NOMO-1 treated with dmso at 0.1 percent for 144 hours (cell line): Measurements from ENCODE around the gene RHOC.

Source experiments
- DNase-seq: peaks from one replicate; lab custom pipeline; 2025; ENCODE audit not compliant: unreplicated experiment; lab: John Stamatoyannopoulos, UW

Gene RHOC

DNA sequence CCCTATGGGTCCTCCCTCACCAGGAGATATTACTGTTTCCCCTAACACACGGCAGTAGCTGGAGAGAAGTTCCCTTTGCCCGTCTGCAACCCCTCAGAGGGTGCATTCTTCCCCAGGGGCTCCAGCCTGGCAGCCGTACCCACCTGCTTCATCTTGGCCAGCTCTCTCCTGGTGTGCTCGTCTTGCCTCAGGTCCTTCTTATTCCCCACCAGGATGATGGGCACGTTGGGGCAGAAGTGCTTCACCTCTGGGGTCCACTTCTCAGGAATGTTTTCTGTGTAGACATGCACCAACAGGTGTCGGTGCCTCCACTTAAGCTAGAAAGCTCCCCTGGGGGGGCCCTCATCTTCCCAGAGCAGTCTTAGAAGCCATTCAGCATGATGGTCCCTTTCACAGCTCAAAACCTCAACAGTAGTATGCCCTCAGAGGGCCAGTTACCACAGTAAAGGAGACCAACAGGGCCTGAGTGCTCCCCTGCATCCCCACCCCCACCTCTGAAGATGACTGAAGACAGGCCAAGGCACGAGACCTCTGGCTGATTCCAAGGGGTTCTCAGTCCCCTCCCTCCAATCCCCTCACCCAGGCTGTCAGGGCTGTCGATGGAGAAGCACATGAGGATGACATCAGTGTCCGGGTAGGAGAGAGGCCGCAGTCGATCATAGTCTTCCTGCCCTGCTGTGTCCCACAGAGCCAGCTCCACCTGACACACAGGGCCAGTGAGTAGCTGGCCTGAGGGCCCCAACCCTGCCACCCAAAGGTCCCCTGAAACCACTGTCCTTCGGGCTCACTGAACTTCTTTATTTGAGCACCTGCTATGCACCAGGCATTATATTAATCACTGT lies 4.3 kb downstream of the RHOC start:
- no peak for DNase-seq

DNA sequence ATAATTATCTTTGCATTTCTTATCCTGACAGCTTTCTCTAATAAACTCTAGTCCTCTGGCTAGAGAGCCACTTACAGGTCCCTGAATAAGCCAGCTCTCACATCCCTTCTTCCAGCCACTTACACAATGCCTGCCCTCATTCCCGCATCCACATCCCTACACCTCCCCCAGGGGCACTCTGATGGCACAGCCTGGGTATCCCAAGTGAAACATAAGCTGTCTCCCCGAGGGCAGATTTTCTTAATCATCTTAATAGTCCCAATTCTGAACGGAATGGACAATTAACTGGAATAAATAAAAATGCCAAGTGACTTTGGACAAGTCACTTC lies 4.9 kb downstream of the RHOC start:
- DNase-seq, result no peak

DNA sequence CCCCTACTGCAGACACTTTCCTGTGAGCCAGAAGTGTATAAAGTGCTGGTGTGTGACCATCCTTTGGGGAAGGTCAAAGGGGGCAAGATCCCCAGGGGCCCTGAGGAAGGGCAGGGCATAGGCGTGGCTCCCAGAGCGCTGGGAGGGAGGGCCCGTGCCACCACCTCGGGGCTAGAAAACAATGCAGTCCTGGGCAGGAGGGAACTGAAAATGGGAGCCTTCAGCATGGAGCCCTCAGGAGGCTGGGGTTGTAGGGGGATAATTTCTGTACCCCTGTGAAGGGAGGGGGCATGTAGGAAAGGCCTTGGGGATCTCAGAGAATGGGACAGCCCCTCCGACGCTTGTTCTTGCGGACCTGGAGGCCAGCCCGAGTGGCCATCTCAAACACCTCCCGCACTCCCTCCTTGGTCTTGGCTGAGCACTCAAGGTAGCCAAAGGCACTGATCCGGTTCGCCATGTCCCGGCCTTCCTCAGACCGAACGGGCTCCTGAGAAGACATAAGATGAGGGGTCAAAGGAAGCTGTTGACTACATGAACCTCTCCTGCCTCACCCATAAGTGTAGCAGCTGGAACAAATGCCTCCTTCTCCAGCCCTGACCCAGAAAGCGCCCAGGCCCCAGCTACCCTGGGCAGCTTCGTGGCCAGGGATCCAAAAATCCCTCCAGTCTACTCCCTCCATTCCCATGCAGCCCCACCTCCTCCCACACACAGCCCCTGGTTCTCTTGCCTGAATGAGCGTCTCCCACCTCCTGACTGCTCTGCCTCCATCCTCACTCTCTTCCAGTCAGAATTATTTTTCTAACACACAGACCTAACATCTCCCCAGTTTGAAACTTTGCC lies 5.5 kb downstream of the RHOC start:
- DNase-seq, result no peak

DNA sequence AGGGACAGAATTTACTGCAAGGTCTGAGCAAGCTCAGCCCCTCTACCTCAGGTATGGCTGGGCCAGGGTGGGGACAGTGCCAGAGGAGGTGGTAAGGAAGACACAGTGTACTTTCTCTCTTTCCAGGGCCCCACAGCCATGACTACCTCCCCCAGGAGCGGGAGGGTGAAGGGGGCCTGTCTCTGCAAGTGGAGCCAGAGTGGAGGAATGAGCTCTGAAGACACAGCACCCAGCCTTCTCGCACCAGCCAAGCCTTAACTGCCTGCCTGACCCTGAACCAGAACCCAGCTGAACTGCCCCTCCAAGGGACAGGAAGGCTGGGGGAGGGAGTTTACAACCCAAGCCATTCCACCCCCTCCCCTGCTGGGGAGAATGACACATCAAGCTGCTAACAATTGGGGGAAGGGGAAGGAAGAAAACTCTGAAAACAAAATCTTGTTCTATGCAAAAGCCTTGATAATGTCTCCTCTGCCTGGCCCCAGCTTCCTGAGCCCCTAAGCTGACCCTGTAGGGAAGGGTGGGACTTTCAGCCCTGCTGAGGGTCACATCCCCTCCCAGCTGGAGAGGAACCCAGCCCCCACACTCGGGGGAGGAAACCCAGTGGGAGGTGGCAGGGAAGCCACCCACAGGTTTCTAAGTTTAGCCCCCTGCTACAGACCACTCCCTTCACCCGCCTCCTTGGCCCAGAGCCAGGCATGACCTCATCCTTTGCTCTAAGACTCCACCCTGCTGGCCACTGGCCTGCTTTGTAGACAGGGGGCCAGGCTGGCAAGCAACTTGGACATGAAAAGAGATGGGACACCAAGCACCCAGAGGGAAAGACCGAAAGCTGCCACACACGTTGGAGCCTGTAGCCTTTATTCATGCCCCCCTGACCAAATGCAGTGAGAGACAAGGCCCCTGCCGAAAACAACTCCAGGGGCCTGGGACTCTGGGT lies 6.4 kb downstream of the RHOC start:
- DNase-seq, result peak; percentile 74

DNA sequence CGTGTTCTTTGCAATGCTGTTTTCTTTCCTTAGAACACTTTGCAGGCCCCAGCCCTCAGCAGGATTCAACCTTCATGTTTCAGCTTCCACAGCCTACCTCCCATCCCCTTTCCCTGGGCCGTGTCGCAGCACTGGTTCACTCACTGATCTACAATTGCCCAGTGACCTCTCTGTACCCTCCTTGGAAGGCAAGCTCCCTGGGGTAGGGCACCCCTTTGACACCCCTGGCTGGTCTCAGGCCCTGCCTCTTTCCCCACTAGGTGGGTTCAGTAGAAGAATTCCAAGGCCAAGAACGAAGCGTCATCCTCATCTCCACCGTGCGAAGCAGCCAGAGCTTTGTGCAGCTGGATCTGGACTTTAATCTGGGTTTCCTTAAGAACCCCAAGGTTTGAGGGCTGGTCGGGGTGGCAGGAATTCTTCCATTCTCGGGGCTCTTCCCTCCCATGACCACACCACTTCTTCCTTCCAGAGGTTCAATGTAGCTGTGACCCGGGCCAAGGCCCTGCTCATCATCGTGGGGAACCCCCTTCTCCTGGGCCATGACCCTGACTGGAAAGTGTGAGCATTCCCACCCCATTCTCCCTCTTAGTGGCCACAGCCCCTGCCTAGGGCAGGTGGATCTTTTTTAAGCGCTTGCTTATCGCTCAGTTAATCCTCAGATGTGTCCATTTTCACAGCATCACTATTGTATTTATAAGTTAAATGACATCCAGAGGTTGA lies 7.3 kb downstream of the RHOC start:
- DNase-seq, result no peak

DNA sequence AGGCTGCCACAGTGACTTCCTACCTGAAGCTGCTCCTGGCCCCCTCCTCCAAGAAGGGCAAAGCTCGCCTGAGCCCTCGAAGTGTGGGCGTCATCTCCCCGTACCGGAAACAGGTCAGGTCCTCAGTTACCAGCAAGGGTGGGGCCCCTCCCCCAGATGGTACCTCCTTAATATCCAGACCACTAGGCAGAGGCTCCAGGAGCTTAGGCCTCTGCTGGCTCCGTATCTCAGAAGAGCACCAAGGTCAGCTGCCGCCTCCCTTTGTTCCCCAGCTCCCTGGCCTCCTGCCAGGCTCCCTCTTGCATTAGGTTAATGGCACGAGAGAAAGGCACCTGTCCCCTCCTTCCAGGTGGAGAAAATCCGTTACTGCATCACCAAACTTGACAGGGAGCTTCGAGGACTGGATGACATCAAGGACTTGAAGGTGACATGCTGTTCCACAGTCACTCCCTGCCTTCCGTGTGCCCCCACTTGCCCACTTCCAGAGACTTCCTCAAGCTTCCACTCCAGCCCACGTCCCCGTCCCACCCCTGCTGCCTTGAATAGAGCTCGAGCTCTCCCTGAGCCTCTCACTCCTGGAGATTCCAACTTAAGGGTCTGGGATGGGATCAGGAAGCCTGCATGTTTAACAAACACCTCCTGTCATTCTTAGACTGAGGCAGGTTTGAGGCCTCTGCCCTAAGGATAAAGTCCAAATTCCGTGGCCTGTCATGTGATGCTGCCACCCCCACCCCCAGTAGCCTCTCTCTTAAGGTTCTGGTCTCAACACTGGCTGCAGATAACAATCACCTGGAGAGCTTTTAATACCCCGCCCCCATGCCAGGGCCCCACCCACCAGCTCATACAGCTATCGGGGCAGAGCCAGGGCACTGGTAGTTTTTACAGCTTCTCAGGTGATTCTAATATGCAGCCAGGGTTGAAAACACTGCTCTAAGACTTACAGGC lies 8.3 kb downstream of the RHOC start:
- DNase-seq, result no peak

DNA sequence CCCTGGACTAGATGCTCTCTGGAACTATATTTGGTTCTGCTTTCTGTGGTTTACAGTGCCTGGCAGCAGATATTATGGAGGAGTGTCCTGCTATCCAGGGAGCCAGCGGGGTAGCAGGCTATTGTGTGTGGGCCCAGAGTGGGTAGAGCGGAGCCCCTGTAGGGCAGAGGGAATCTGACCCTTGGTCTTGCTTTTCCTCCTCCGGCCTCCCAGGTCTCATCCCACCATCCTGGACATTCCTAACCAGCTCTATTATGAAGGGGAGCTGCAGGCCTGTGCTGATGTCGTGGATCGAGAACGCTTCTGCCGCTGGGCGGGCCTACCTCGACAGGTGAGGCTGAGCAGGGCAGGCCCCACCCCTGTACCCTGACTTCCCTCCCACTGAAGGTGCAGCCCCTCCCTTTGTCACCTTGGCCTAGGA lies 9.1 kb downstream of the RHOC start:
- no peak for DNase-seq

DNA sequence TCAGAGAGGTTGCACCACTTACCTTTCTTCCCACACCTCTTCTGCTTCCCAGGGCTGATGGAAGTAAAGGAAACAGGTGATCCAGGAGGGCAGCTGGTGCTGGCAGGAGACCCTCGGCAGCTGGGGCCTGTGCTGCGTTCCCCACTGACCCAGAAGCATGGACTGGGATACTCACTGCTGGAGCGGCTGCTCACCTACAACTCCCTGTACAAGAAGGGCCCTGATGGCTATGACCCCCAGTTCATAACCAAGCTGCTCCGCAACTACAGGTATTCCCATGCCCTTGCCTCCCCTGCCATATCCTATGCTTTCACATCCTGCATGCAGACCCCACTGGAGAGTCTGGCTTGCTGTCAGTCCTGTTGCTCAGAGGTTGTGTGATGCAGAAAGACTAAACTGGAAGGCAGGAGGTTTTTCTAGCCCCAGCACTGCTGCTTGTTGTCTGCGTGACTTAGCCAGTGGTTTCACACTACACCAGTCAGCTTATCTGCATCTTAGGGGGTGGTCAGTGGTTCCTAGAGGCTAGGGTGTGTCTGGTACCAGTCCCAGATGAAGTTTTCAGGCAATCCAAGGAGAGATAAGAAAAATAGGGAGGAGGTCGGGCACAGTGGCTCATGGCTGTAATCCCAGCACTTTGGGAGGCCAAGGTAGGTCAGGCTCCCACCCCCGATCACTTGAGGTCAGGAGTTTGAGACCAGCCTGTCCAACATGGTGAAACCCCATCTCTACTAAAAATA lies 10.2 kb downstream of the RHOC start:
- no peak for DNase-seq

DNA sequence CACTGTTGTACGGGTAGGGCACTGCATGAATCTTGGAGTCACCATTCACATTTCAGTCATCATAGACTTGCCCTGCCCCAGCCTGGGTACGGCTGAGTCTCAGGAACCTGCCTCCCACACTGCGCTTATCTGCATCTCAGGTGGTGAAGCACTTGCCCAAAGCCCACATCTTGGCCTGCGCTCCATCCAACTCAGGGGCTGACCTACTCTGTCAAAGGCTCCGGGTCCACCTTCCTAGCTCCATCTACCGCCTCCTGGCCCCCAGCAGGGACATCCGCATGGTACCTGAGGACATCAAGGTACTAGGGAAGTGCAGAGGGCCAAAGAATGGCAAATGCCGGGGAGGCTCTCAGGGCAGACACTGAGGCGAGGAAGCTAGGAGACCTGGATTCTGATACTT lies 11.7 kb downstream of the RHOC start:
- no peak for DNase-seq

DNA sequence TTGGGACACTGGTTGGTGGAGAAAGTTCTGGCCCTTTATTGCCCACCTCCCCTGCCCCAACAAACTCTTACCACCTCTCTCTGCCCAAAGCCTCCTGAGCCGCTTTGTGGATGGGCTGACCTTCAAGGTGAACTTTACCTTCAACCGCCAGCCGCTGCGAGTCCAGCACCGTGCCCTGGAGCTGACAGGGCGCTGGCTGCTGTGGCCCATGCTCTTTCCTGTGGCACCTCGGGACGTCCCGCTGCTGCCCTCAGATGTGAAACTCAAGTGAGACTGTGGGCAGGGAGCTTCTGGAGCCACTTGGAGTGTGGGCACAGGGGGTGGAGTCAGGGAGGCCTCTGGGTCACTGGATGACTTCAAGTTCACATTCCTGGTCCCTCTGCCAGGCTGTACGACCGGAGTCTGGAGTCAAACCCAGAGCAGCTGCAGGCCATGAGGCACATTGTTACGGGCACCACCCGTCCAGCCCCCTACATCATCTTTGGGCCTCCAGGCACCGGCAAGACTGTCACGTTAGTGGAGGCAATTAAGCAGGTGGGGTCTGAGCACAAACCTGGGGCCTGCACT lies 12.5 kb downstream of the RHOC start:
- DNase-seq, result no peak

DNA sequence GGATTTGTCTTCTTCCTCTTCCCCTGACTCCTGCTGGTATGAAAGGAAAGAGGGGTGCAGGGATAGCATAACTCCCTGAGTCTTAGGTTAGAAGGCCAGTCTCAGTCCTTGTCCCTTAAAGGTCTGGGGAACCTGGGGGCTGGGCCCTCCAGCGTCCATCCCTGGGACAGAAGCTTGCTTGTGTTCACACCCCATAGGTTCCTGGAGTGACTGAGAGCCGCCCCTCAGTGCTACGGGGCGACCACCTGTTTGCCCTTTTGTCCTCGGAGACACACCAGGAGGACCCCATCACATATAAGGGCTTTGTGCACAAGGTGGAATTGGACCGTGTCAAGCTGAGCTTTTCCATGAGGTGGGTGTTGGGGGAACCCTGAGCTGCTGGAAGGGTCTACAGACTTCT lies 13.1 kb downstream of the RHOC start:
- no peak for DNase-seq

DNA sequence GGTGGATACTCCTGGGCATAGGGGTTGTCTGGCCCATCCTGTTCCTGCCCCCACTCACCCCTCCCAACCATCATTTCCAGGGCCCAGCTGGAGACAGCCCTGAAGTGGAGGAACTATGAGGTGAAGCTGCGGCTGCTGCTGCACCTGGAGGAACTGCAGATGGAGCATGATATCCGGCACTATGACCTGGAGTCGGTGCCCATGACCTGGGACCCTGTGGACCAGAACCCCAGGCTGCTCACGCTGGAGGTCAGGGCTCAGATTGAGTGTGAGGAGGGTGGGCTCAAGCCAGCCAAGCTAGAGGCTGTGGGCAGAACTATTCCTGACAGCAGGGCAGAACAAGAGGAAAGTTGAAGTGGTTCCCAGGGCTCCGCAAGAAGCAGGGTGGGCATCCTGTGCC lies 14.2 kb downstream of the RHOC start:
- no peak for DNase-seq

DNA sequence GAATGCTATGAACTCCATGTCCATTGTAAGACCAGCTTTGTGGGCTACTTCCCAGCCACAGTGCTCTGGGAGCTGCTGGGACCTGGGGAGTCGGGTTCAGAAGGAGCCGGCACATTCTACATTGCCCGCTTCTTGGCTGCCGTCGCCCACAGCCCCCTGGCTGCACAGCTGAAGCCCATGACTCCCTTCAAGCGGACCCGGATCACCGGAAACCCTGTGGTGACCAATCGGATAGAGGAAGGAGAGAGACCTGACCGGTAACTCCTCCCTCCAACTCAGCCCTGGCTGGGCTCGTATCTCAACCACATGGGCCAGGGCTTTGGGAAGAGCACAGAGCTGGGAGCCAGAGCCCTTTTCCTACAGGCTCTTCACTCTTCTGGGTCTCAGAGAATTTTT lies 17.1 kb downstream of the RHOC start:
- DNase-seq, result no peak

DNA sequence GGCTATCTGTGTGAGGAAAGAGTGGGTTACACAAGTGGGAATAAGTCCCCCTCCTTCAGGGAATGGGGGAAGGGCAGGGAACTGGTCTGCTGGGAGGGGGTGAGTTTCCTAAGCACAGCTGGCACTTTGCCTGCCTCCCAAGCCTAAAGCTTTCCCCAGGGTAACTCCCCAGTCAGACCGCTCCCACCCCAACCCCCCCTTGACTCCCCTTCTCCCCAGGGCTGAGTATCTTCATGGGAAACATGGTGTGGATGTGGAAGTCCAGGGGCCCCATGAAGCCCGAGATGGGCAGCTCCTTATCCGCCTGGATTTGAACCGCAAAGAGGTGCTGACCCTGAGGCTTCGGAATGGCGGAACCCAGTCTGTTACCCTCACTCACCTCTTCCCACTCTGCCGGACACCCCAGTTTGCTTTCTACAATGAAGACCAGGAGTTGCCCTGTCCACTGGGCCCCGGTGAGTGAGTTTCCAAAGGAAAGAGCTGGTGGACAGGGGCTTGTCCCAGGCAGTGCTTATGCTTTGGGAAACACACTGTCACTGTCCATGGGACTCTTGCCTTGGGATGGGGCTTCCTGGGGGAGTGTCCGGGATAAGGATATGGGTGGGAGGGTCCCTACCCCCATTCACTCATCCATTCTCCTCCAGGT lies 17.6 kb downstream of the RHOC start:
- DNase-seq, result no peak

DNA sequence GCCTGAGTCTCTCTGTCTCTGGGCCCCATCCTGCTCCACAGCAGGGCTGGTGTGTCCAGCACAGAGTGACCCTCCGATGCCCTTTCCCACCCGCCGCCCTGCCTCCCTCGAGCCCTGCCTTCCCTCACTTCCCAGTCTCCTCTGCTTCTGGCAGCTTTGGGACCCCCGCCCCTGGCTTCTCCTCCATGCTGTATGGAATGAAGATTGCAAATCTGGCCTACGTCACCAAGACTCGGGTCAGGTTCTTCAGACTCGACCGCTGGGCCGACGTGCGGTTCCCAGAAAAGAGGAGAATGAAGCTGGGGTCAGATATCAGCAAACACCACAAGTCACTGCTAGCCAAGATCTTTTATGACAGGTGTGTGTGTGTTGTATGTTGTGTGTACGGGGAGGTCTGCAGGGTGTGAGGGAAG lies 18.1 kb downstream of the RHOC start:
- no peak for DNase-seq

DNA sequence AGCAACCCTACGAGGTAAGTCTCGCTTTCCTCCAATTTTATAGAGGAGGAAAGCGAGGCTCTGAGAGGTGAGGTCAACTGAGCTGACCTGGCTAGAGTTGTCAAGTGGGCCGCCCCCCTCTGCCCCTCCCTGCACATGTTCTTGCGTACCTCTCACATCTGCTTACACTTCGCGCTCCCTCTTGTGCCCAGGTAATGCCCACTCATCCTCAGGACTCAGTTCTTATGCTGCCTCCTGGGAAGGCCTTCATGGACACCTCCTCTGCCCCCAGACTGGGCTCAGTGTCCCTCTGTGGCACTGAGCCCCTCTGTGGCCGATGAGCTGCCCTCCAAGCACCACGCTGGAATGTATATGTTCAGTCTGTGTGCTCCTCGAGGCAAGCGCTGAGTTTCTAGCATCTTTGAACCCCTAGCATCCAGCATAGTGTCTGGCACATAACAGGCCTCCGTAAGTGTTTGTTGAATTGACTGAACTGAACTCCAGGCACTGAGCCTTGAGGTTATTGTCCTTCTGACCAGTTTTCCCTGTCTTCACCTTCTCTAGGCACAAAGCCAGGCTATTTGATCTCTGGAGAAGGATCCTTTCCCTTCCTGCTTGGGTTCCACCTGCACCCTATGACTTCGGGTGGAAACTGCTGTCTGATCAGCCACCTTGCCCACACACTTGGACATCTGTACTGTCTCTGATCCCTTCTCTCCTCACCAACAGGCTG lies 19.0 kb downstream of the RHOC start:
- no peak for DNase-seq

DNA sequence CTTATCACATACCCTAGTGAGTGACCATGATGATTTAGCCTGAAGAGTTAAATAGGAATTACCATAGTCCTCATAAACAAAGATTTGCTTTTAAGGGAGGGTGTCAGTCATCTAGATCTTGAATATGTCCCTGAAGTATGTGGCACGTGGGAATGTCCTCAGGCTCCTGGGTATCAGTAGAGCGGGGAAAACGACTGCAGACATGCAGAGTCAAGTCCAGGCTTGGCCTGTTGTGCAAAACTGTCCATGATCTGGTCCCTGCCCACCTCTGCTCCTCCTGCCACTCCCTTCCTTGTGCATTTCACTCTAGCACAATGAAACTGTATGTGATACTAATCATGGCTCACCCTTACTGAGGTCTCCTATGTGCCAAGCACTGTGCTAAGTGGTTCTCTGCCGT lies 19.6 kb downstream of the RHOC start:
- no peak for DNase-seq
